Epithelial cell of proximal tubule (primary cell): ENCODE results near the gene DRGX. TPM values are rescaled to one million over a fixed set of nuclear protein-coding genes. Genes with fewer than 3 reads are reported as not detected.

Source experiments
- DNase-seq: peaks from one replicate; pipeline ENCODE4 v3.0.0-alpha.2; 2011; ENCODE audit warnings: low read depth
- H3K4me3 ChIP-seq: 2 replicates; pipeline ENCODE4 v1.5.1; 2011; ENCODE audit warnings: low read depth, mild to moderate bottlenecking, low read length
- total RNA-seq: library from RNA; depleted of rRNA; stranded (reverse); fragments of >200 nt; gene quantifications from 2 replicates; pipeline ENCODE4 v1.2.3, GENCODE V29; 2015
- TF ChIP-seq, protein P1 (sequence below): conservative IDR thresholded peaks from 2 replicates; pipeline ENCODE4 v1.5.1; 2012; ENCODE audit warnings: low read depth, mild to moderate bottlenecking, low read length

Gene DRGX
- total RNA-seq, 1 donor from 2014 or later: not detected

DNA sequence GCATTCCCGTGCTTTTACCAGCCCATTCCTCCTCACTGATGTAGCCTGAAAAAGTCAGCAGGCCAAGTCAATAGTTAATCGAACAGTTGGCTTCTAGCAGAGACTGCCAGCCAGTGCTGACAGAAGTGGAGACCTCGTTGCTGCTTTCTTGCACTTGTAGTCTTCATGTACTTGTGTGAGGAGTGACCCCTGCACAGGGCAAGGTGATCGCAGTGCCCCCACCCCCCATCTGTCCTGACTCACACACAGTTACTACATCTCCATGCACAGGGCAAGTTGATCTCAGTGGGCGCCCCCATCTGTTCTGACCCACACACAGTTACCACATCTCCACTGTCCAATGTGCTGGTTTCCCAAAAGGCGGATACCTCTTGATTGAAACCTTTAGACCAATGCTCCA is 62.7 kb downstream of the DRGX start:
- DNase-seq: no peak
- TF ChIP-seq, protein P1, sequence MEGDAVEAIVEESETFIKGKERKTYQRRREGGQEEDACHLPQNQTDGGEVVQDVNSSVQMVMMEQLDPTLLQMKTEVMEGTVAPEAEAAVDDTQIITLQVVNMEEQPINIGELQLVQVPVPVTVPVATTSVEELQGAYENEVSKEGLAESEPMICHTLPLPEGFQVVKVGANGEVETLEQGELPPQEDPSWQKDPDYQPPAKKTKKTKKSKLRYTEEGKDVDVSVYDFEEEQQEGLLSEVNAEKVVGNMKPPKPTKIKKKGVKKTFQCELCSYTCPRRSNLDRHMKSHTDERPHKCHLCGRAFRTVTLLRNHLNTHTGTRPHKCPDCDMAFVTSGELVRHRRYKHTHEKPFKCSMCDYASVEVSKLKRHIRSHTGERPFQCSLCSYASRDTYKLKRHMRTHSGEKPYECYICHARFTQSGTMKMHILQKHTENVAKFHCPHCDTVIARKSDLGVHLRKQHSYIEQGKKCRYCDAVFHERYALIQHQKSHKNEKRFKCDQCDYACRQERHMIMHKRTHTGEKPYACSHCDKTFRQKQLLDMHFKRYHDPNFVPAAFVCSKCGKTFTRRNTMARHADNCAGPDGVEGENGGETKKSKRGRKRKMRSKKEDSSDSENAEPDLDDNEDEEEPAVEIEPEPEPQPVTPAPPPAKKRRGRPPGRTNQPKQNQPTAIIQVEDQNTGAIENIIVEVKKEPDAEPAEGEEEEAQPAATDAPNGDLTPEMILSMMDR: no peak
- no peak overlapping the region for H3K4me3 ChIP-seq

DNA sequence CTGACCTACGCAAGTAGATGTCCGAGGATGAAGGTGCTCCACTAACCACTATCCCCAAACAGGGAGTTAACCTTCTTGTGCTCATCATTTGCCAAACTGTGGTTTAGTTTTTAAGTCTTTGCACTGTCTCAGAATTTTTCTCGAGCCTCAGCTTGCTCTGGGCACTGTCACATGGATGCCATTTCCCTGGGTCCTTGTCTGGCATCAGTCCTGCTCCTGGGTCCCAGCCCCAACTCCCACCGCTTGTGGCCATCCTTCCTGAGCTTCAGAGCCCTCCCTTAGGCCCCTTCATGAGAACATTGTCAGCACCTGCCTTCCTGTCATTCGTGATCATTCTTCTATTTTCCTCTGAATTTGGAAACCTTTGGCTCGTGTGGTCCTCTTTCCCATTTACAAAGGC is 63.1 kb downstream of the DRGX start:
- no peak overlapping the region for H3K4me3 ChIP-seq
- TF ChIP-seq, protein P1: no peak
- no peak for DNase-seq

DNA sequence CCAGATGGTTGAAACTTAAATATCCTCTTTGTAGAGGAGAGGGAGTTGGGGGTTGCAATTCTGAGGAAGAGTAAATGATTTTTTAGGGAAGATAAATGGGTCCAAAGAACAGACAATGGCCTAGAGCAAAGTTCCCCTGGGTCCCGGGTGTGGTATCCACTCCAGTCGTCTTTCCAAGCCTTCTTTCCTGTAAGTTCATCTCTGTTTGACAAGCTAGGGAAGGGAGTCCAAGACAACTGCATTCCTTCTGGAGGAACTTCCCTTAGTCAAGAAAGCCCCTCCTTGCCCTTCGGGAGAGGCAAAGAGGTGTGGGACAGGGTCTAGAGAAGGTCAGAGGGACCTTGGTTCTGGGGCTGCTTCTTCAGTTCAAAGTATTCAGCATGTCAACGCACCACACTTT is 63.6 kb downstream of the DRGX start:
- no peak for DNase-seq
- TF ChIP-seq, protein P1: no peak
- H3K4me3 ChIP-seq: no peak overlapping the region

DNA sequence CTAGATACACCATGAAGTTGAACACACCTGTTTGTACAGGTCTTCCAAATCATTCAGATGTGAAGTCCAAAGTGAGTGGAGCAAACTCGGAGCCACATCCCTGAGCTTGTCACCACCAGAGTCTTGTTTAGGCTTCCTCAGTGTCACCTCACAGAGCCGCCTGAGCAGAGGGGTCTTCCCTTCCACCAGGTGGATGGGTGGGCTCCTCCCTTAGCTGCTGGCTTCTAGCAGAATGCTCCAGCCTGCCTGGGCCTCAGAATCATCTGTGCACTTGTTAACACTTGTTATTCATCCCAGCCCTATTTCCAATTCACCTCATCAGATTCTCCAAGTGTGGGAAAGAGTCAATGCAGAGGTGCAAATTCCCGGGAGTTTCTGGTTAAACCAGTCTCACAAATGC is 64.5 kb downstream of the DRGX start:
- DNase-seq: no peak
- no peak overlapping the region for H3K4me3 ChIP-seq
- TF ChIP-seq, protein P1: no peak

DNA sequence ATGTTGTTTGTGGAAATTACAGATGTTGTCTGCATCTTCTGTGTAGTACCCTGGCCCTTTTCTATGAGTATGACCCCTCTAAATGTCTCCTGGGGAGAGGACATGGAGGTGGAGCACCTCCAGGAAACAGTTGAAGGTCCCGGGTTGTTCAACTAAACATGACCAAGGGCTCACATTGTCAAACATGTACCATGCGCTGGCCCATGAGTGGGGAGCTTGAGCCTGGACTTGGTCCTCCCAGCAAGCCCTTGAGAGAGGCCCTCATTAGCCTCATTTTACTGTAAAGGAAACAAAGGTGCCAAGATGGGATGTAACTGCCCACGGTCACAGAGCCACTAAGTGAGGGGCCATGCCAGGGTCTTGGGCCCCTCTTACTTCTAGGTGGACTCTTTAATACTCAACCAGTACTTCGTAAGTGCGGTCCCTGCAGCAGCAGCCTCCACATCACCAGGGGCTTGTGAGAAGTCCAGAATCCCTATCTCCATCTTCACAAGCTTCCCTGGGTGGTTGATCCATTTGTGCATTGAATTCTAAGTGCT is 65.7 kb downstream of the DRGX start:
- no peak overlapping the region for H3K4me3 ChIP-seq
- no peak for DNase-seq
- TF ChIP-seq, protein P1: no peak

DNA sequence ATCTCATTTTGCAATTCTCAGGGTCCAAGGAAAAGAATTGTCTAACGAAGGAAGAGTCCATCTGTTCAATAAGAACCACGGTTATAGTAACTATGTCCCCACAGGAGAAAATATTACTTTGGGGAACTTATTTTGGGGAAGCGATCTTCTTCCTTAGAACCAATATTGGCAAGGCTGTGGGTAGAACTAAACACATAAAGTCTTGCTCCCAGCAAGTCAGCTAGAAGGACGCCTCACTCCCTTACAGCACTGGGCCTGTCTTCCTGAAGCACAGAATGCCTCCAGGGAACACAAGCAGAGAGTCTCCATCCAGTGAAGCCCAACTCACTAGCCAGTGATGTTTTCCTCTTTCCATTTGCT is 66.8 kb downstream of the DRGX start:
- no peak for DNase-seq
- no peak overlapping the region for H3K4me3 ChIP-seq
- TF ChIP-seq, protein P1: no peak

DNA sequence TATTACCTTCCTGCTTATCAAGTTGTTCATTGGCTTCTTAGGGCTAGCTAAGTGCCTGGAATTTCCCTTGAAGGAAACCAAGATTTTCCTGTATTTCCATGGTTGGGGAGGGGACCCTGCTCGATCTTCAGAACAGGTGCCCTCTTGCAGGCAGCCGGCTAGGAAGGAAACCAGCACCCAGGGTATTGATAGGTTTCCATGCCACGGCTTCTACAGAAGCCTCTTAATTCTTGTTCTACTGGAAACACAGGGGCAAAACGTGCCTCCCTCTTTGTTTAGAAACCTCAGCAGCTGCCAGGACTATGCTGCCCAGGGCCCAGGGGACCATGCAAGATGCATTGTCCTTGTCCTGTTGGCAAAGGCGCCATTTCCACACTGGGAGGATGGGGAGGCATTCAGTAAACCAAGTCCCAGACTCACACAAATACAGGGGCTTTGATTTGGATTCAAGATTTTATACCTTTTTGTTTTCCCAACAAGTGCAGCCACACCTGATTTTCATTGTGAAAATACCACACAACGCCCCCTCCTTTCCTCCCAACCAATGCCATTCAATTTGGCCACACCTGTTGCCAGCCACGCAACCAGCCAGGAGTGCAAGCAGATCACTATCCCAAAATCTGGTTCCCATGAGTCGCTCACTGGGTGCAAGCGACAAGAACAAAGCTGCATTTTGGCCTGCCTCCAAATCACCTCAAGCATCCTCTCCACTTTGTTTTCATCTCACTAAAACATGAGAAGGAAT is 67.3 kb downstream of the DRGX start:
- TF ChIP-seq, protein P1: no peak
- DNase-seq: no peak
- H3K4me3 ChIP-seq: no peak overlapping the region
